Activated naive CD4-positive, alpha-beta T cell treated with anti-CD3 and anti-CD28 coated beads for 36 hours (primary cell): ENCODE measurements around the gene CYP46A1. TPM values are rescaled to one million over a fixed set of nuclear protein-coding genes. Genes with fewer than 3 reads are reported as not detected.
"Not testable (repeated sequence)": the region's sequence is repeated elsewhere in the genome, so short reads cannot be mapped to it uniquely, and the experiment has no call there.

ENCODE experiments used
- CTCF ChIA-PET: fragments of 350-600 bp; sonication (Branson Sonifier 250); formaldehyde crosslinking; loops from one replicate; lab custom pipeline; 2021; ENCODE audit warnings: antibody characterized with exemption; lab: Charles Lee
- DNase-seq: peaks from one replicate; pipeline ENCODE4 v3.0.0-alpha.2; 2020
- H3K27ac Mint-ChIP-seq: one replicate; pipeline ENCODE4 v1.8.0; 2021; ENCODE audit warnings: mild to moderate bottlenecking, mixed read lengths
- H3K27me3 Mint-ChIP-seq: one replicate; pipeline ENCODE4 v1.8.0; 2021; ENCODE audit warnings: low read depth, mixed read lengths
- H3K36me3 Mint-ChIP-seq: one replicate; pipeline ENCODE4 v1.8.0; 2021; ENCODE audit warnings: low read depth, mixed read lengths
- H3K4me1 Mint-ChIP-seq: one replicate; pipeline ENCODE4 v1.8.0; 2021; ENCODE audit warnings: low read depth, mixed read lengths
- H3K4me3 Mint-ChIP-seq: one replicate; pipeline ENCODE4 v1.8.0; 2021; ENCODE audit warnings: mild to moderate bottlenecking, moderate library complexity, mixed read lengths
- H3K9me3 Mint-ChIP-seq: one replicate; pipeline ENCODE4 v1.8.0; 2021; ENCODE audit warnings: mixed read lengths
- intact Hi-C: fragments of 100-400 bp; cut with micrococcal nuclease; formaldehyde crosslinking; loops from one replicate; pipeline ENCODE4 v1.15.1; 2023
- total RNA-seq, 2 experiments: library from RNA; stranded (reverse); gene quantifications; one replicate each; pipeline ENCODE4 v1.2.3, GENCODE V29; 2021

Gene CYP46A1
- total RNA-seq, 2 experiments from 2014 or later = 0.10 to 0.12 TPM

GRCh38 chr14:99660006-99660566 lies 24.0 kb upstream of the CYP46A1 start:
- intact Hi-C loops = no loop called here
- Mint-ChIP-seq H3K27me3 (peaks cover 38% of the 10 kb centered on the region), H3K27ac (no peak overlapping the region), H3K4me3 (no peak overlapping the region), H3K9me3 (no peaks in the 10 kb centered on the region), H3K4me1 (peaks cover 7% of the 10 kb centered on the region), H3K36me3 (no peaks in the 10 kb centered on the region)
- no peak for DNase-seq
- CTCF ChIA-PET = no interaction called here

DNA sequence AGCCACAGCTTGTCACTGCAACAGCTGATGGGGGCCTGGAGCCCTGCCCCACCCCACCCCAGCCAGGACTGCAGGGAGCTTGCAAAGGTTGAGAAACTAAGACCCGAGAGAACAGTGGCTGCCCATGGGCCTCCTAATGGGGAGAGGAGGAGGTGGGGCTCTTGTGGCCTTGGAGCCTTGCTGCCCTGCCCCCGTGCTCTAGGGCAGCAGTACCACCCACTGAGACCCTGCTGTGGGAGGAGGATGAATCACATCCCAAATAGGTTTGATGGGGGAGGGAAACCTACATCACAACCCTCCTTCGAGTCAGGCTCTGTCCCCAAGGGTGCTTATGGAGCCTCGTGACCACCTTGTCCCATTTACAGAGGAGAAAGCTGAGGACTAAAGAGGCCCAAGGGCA lies 23.3 kb upstream of the CYP46A1 start:
- CTCF ChIA-PET = interaction anchor here (0.6 kb wide), 1 partner anchor 44 kb away, joined by 3 read pairs; no protein-coding TSS in a partner anchor
- no peak for DNase-seq
- Mint-ChIP-seq H3K4me3 (no peak overlapping the region), H3K36me3 (no peaks in the 10 kb centered on the region), H3K27me3 (peaks cover 36% of the 10 kb centered on the region), H3K4me1 (peaks cover 7% of the 10 kb centered on the region), H3K27ac (no peak overlapping the region), H3K9me3 (no peaks in the 10 kb centered on the region)
- intact Hi-C loops = no loop called here

GRCh38 chr14:99661206-99661605 lies 22.9 kb upstream of the CYP46A1 start:
- peaks cover 36% of the 10 kb centered on the region for H3K27me3 Mint-ChIP-seq
- H3K4me1 Mint-ChIP-seq, H3K4me3 Mint-ChIP-seq, intact Hi-C loops, H3K27ac Mint-ChIP-seq, H3K9me3 Mint-ChIP-seq, H3K36me3 Mint-ChIP-seq, DNase-seq: not testable (repeated sequence)
- CTCF ChIA-PET = interaction anchor here (0.6 kb wide), 2 partner anchors 44 to 83 kb away, joined by 3 read pairs; no protein-coding TSS in a partner anchor

DNA sequence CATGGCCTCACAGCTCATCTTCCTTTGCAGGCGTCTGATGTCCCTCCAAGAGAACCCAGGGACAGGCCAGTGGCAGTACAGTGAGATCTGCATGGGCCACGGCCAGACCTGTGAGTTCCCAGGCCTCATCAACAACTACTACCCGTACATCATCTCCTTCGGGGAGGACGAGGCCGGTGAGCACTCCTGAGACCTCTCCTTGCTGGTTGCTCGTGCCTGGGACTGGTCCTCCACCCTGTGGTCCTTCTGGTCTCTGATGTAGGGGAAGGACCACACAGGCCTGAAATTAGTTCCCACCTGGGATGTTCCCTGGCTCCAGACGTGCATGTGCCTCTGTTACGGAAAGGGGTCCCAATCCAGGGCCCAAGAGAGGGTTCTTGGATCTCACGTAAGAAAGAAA lies 21.3 kb upstream of the CYP46A1 start:
- Mint-ChIP-seq H3K4me1 (peaks cover 7% of the 10 kb centered on the region), H3K27ac (no peak overlapping the region), H3K9me3 (no peaks in the 10 kb centered on the region), H3K27me3 (peaks cover 32% of the 10 kb centered on the region), H3K4me3 (no peak overlapping the region), H3K36me3 (no peaks in the 10 kb centered on the region)
- DNase-seq = no peak
- intact Hi-C loops = no loop called here
- CTCF ChIA-PET = no interaction called here

GRCh38 chr14:99663386-99664057 lies 20.6 kb upstream of the CYP46A1 start:
- no peaks in the 10 kb centered on the region for H3K9me3 Mint-ChIP-seq
- peaks cover 7% of the 10 kb centered on the region for H3K4me1 Mint-ChIP-seq
- peaks cover 27% of the 10 kb centered on the region for H3K27me3 Mint-ChIP-seq
- no peaks in the 10 kb centered on the region for H3K36me3 Mint-ChIP-seq
- H3K27ac Mint-ChIP-seq = no peak overlapping the region
- DNase-seq = no peak
- no peak overlapping the region for H3K4me3 Mint-ChIP-seq
- intact Hi-C loops = no loop called here
- CTCF ChIA-PET = no interaction called here

DNA sequence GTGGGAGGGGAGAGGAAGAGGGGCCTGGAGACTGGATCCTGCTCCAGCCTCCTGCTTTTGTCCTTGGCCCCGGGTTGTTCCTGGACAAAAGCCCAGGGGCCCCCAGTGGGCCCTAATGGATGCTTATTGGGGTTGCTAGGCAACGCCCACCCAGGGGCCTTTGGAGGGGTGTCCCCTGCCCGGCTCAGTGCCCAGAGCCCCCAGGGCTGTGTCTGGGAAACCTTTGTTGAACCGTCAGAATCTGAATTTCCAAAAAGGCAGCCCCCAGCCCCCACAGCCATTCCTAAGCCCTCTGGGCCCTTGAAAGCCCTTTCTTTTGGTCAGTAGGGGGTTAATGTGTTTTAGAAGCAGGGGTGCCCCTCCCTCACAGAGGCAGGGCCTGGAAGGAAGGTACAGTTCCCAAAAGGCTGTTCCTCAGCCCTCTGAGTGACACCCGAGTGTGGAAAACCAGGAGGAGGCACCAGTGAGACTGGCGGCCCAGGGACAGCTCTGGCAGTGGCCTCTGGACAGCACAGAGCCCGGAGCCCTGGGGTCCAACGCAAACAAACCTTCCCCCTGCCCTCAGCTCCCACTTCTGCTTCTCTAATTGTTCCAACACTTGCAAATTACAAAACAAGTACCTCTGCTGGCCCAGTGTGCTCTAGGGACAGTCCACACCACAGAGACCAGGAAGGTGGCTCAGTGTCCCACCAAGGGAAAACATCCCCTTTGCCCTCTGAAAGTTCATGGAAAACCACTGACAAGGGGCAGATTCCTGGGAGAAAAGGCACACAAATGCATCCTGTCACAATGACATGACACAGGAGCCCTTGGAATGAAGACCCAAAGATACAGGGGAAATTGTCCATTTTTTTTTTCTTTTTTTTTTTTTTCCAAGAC lies 19.8 kb upstream of the CYP46A1 start:
- intact Hi-C loops = no loop called here
- CTCF ChIA-PET = interaction anchor here (0.6 to 0.9 kb wide), 2 partner anchors 17 to 301 kb away, joined by 3 to 6 read pairs; no protein-coding TSS in a partner anchor
- no peak overlapping the region for H3K4me3 Mint-ChIP-seq
- H3K36me3 Mint-ChIP-seq = no peaks in the 10 kb centered on the region
- no peaks in the 10 kb centered on the region for H3K9me3 Mint-ChIP-seq
- H3K27me3 Mint-ChIP-seq = peaks cover 22% of the 10 kb centered on the region
- DNase-seq = no peak
- H3K4me1 Mint-ChIP-seq = peaks cover 5% of the 10 kb centered on the region
- no peak overlapping the region for H3K27ac Mint-ChIP-seq

DNA sequence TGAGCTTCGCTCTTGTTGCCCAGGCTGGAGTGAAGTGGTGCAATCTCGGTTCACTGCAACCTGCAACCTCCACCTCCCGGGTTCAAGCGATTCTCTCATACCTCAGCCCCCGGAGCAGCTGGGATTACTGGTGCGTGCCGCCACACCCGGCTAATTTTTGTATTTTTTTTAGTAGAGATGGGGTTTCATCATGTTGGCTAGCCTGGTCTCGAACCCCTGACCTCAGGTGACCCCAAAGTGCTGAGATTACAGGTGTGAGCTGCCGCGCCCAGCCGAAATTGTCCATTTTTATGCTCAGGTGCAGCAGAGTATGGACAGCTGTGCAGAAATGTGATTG lies 19.2 kb upstream of the CYP46A1 start:
- H3K27me3 Mint-ChIP-seq = peaks cover 21% of the 10 kb centered on the region
- H3K9me3 Mint-ChIP-seq = no peaks in the 10 kb centered on the region
- no peak overlapping the region for H3K27ac Mint-ChIP-seq
- DNase-seq = no peak
- CTCF ChIA-PET = interaction anchor here (0.6 to 0.9 kb wide), 2 partner anchors 16 to 300 kb away, joined by 3 to 6 read pairs; no protein-coding TSS in a partner anchor
- intact Hi-C loops = no loop called here
- no peaks in the 10 kb centered on the region for H3K36me3 Mint-ChIP-seq
- no peak overlapping the region for H3K4me3 Mint-ChIP-seq
- peaks cover 4% of the 10 kb centered on the region for H3K4me1 Mint-ChIP-seq

DNA sequence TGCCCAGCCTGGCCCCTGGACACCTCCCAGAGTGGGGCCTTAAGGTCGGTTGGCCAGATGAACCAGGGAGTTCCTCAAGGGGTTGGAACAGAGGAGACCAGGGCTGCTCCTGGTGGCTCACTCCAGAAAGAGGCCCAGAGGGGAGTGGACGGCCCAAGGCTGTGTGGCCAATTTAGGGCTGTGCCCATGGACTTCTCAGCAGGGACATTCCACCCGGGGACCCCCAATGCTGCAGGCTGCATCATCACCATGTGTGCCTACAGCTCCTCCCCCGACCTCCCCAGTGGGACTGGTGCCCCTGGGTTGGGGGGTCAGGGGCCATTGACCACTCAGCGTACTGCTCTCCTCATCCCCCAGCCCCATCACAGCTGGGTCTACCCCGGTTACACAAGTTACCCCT lies 17.6 kb upstream of the CYP46A1 start:
- Mint-ChIP-seq H3K4me1 (no peaks in the 10 kb centered on the region), H3K36me3 (no peaks in the 10 kb centered on the region), H3K27ac (no peak overlapping the region), H3K4me3 (no peak overlapping the region), H3K9me3 (no peaks in the 10 kb centered on the region), H3K27me3 (peaks cover 13% of the 10 kb centered on the region)
- intact Hi-C loops = no loop called here
- CTCF ChIA-PET = no interaction called here
- no peak for DNase-seq

- H3K27ac Mint-ChIP-seq = no peak overlapping the region
- intact Hi-C loops = no loop called here
- H3K36me3 Mint-ChIP-seq = no peaks in the 10 kb centered on the region
- no peaks in the 10 kb centered on the region for H3K9me3 Mint-ChIP-seq
- H3K4me1 Mint-ChIP-seq = no peaks in the 10 kb centered on the region
- CTCF ChIA-PET = interaction anchor here (0.6 to 1.1 kb wide), 3 partner anchors 17 to 231 kb away, joined by 3 read pairs; partner anchors contain the start of gene CYP46A1
- peaks cover 15% of the 10 kb centered on the region for H3K27me3 Mint-ChIP-seq
- DNase-seq = no peak
- H3K4me3 Mint-ChIP-seq = no peak overlapping the region
Measured at GRCh38 chr14:99667045-99667444, 17.1 kb upstream of the CYP46A1 start.

GRCh38 chr14:99667821-99668220 lies 16.3 kb upstream of the CYP46A1 start:
- Mint-ChIP-seq H3K9me3 (no peaks in the 10 kb centered on the region), H3K36me3 (no peaks in the 10 kb centered on the region)

GRCh38 chr14:99668307-99669295 lies 15.5 kb upstream of the CYP46A1 start:
- H3K27me3 Mint-ChIP-seq = peaks cover 9% of the 10 kb centered on the region
- no peaks in the 10 kb centered on the region for H3K4me1 Mint-ChIP-seq
- no peaks in the 10 kb centered on the region for H3K9me3 Mint-ChIP-seq
- no peaks in the 10 kb centered on the region for H3K36me3 Mint-ChIP-seq
- DNase-seq = no peak
- CTCF ChIA-PET = interaction anchor here (1.1 to 1.9 kb wide), 3 partner anchors 14 to 20 kb away, joined by 3 to 5 read pairs (median 5); partner anchors contain the start of gene CYP46A1
- no peak overlapping the region for H3K4me3 Mint-ChIP-seq
- intact Hi-C loops = no loop called here
- H3K27ac Mint-ChIP-seq = no peak overlapping the region

More at GRCh38 chr14:99667821-99668220, 16.3 kb upstream of the CYP46A1 start:
- intact Hi-C loops = no loop called here
- Mint-ChIP-seq H3K4me1 (no peaks in the 10 kb centered on the region), H3K27me3 (peaks cover 12% of the 10 kb centered on the region), H3K4me3 (no peak overlapping the region), H3K27ac (no peak overlapping the region)
- CTCF ChIA-PET = interaction anchor here (1.0 to 1.9 kb wide), 3 partner anchors 17 to 96 kb away, joined by 3 to 5 read pairs (median 3); partner anchors contain the start of gene CYP46A1
- DNase-seq = no peak
